HepG2 (cell line): ENCODE results near the gene ATRN. TPM values are rescaled to one million over a fixed set of nuclear protein-coding genes. Genes with fewer than 3 reads are reported as not detected.

ENCODE experiments used
- ATAC-seq: fragments of 200-7000 bp; cut with Tn5 transposase; 3 replicates; pipeline ENCODE4 v1.9.1; 2020; ENCODE audit warnings: mild to moderate bottlenecking, moderate library complexity
- BruUV-seq: library from RNA; stranded (reverse); fragments of 400-500 nt; replicated peaks from 2 replicates; lab custom pipeline; 2021; lab: Mats Ljungman, UMichigan
- CTCF ChIA-PET: fragments of 300-600 bp; formaldehyde crosslinking; extraction: SDS; loops from one replicate; lab custom pipeline; 2021; ENCODE audit warnings: low total read pairs, inconsistent platforms, low intra/inter-chr PET ratio; lab: Yijun Ruan, JAX
- POLR2A ChIA-PET: fragments of 350-600 bp; sonication (Branson Sonifier 250); formaldehyde crosslinking; loops from one replicate; lab custom pipeline; 2020; ENCODE audit warnings: antibody characterized with exemption, inconsistent platforms; lab: Yijun Ruan, JAX
- DNase-seq: peaks from one replicate; pipeline ENCODE4 v3.0.0-alpha.2; 2015; ENCODE audit warnings: low spot score
- FAIRE-seq: peaks from 3 replicates; lab custom pipeline; 2011; peaks lifted over from hg19 to GRCh38; lab: Jason Lieb, UNC
- H2AFZ ChIP-seq: one replicate; pipeline ENCODE4 v1.6.1; 2011; ENCODE audit warnings: low read length, inconsistent platforms
- H3K27ac ChIP-seq: fragments of 300-600 bp; 3 replicates; pipeline ENCODE4 v1.8.0; 2011; ENCODE audit warnings: mixed run types, mild to moderate bottlenecking, mixed read lengths, low read length, inconsistent platforms; ENCODE audit not compliant: insufficient read depth; ENCODE audit errors: extremely low read length
- H3K27me3 ChIP-seq, 2 experiments: fragments of 200-600 bp in 1 of 2; 2 replicates in 1 of 2; 3 replicates in 1 of 2; pipeline versions ENCODE4 v1.6.0 to v1.8.0; 2011; ENCODE audit warnings: low read length in 2 of 2, mild to moderate bottlenecking in 2 of 2, moderate library complexity in 2 of 2, inconsistent platforms in 1 of 2; ENCODE audit not compliant: insufficient read depth in 2 of 2, control insufficient read depth in 1 of 2
- H3K36me3 ChIP-seq, 2 experiments: fragments of 200-600 bp in 1 of 2; replicated peaks in 1 of 2; 2 replicates in 1 of 2; 3 replicates in 1 of 2; pipeline versions ENCODE4 v1.5.1 to v1.8.0; 2011; ENCODE audit warnings: low read length in 2 of 2, inconsistent platforms in 1 of 2; ENCODE audit not compliant: insufficient read depth in 2 of 2, control insufficient read depth in 1 of 2
- H3K4me1 ChIP-seq: 2 replicates; pipeline ENCODE4 v1.5.1; 2012; ENCODE audit warnings: low read length, inconsistent platforms; ENCODE audit not compliant: insufficient read depth
- H3K4me2 ChIP-seq: 2 replicates; pipeline ENCODE4 v1.6.0; 2011; ENCODE audit warnings: low read depth, low read length, inconsistent platforms
- H3K4me3 ChIP-seq, 3 experiments: fragments of 200-600 bp in 1 of 3; sonication (generic), shearing (Covaris generic) in 1 of 3; replicated peaks in 1 of 3; 2 replicates each; pipeline ENCODE4 v1.5.1; 2011 to 2016; ENCODE audit warnings: low read length in 3 of 3, inconsistent platforms in 2 of 3, low read depth in 2 of 3, mild to moderate bottlenecking in 2 of 3, control low read depth in 1 of 3, mixed read lengths in 1 of 3; ENCODE audit not compliant: insufficient read depth in 1 of 3
- H3K79me2 ChIP-seq: one replicate; pipeline ENCODE4 v1.6.1; 2011; ENCODE audit warnings: low read length, inconsistent platforms; ENCODE audit not compliant: insufficient read depth
- H3K9ac ChIP-seq: 2 replicates; pipeline ENCODE4 v1.6.0; 2011; ENCODE audit warnings: mild to moderate bottlenecking, low read depth, low read length, inconsistent platforms; ENCODE audit not compliant: insufficient read depth
- H3K9me3 ChIP-seq: 2 replicates; pipeline ENCODE4 v1.5.1; 2012; ENCODE audit warnings: mild to moderate bottlenecking, low read length
- H4K20me1 ChIP-seq: 2 replicates; pipeline ENCODE4 v1.6.0; 2011; ENCODE audit warnings: inconsistent platforms, mild to moderate bottlenecking, low read length, moderate library complexity; ENCODE audit not compliant: insufficient read depth
- ADNP ChIP-seq: sonication (generic); formaldehyde crosslinking; IDR thresholded peaks from 2 replicates; pipeline ENCODE4 v1.4.0; 2020; ENCODE audit warnings: missing genetic modification reagents
- HES4 ChIP-seq: sonication (generic); formaldehyde crosslinking; IDR thresholded peaks from 2 replicates; pipeline ENCODE4 v1.9.0; 2021; ENCODE audit warnings: mild to moderate bottlenecking, missing genetic modification reagents, borderline replicate concordance
- MAX ChIP-seq: IDR thresholded peaks from 2 replicates; pipeline ENCODE4 v1.6.1; 2012; ENCODE audit warnings: inconsistent platforms
- RFX3 ChIP-seq: IDR thresholded peaks from 2 replicates; pipeline ENCODE4 v1.6.1; 2016; ENCODE audit warnings: missing biosample characterization, missing genetic modification reagents
- SKI ChIP-seq: fragments of 450-650 bp; IDR thresholded peaks from one replicate; pipeline ENCODE4 v1.6.1; 2018; ENCODE audit warnings: mild to moderate bottlenecking; ENCODE audit not compliant: partially characterized antibody
- ZBTB4 ChIP-seq: sonication (generic); formaldehyde crosslinking; IDR thresholded peaks from 2 replicates; pipeline ENCODE4 v1.4.0; 2020; ENCODE audit warnings: missing genetic modification reagents, mild to moderate bottlenecking, borderline replicate concordance
- ZNF251 ChIP-seq: sonication (generic); formaldehyde crosslinking; IDR thresholded peaks from 2 replicates; pipeline ENCODE4 v1.9.0; 2021; ENCODE audit warnings: mild to moderate bottlenecking, missing genetic modification reagents
- ZNF503 ChIP-seq: sonication (generic); formaldehyde crosslinking; IDR thresholded peaks from 2 replicates; pipeline ENCODE4 v1.4.0; 2020; ENCODE audit warnings: missing genetic modification reagents
- ZSCAN12 ChIP-seq: sonication (generic); formaldehyde crosslinking; IDR thresholded peaks from 2 replicates; pipeline ENCODE4 v1.9.0; 2021; ENCODE audit warnings: mild to moderate bottlenecking, missing genetic modification reagents
- ZSCAN21 ChIP-seq: sonication (generic); formaldehyde crosslinking; IDR thresholded peaks from 2 replicates; pipeline ENCODE4 v1.8.0; 2022; ENCODE audit warnings: mild to moderate bottlenecking, missing genetic modification reagents, moderate library complexity, borderline replicate concordance
- WGBS: methylation state at CpG from one replicate; pipeline ENCODE4 v1.1.6; 2017; ENCODE audit warnings: low lambda C conversion rate; 5-methylcytosine and 5-hydroxymethylcytosine counted together
- in situ Hi-C: cut with HindIII; loops from 2 replicates; pipeline ENCODE4 v1.10.0; 2017; ENCODE audit warnings: low pct_unique_long_range_greater_than_20kb; ENCODE audit not compliant: extremely low pct_ligation_motif_present
- intact Hi-C: fragments of 100-400 bp; cut with micrococcal nuclease; formaldehyde crosslinking; loops from one replicate; pipeline ENCODE4 v1.10.0; 2022; ENCODE audit not compliant: unreplicated experiment
- polyA plus RNA-seq, 8 experiments: library from polyadenylated mRNA; depleted of rRNA in 3 of 8; stranded (reverse) in 7 of 8; unstranded in 1 of 8; fragments of >200 nt; fragmentation: Illumina TruSeq in 4 of 8; extraction: Trizol in 4 of 8; gene quantifications; 2 replicates each; pipeline versions ENCODE4 v1.2.1 to v1.2.3, GENCODE V29; 2011 to 2016; ENCODE audit warnings: low read depth in 4 of 8, missing spikeins in 1 of 8, mixed read lengths in 1 of 8; ENCODE audit not compliant: insufficient read depth in 1 of 8
- total RNA-seq, 5 experiments: library from RNA; depleted of rRNA; stranded (reverse); fragments of >200 nt; fragmentation: Illumina TruSeq; extraction: Trizol; gene quantifications; 2 replicates each; pipeline ENCODE4 v1.2.3, GENCODE V29; 2016; ENCODE audit warnings: low read depth in 1 of 5
- TF ChIP-seq, protein P1 (sequence below): IDR thresholded peaks from 2 replicates; pipeline ENCODE4 v1.6.1; 2018; ENCODE audit warnings: missing genetic modification reagents

Gene ATRN
- total and polyA plus RNA-seq, 2 of the 13 experiments (the other 11 are each of a cell fraction or from before 2014, with no cell fraction given): 44.2 to 81.1 TPM

DNA sequence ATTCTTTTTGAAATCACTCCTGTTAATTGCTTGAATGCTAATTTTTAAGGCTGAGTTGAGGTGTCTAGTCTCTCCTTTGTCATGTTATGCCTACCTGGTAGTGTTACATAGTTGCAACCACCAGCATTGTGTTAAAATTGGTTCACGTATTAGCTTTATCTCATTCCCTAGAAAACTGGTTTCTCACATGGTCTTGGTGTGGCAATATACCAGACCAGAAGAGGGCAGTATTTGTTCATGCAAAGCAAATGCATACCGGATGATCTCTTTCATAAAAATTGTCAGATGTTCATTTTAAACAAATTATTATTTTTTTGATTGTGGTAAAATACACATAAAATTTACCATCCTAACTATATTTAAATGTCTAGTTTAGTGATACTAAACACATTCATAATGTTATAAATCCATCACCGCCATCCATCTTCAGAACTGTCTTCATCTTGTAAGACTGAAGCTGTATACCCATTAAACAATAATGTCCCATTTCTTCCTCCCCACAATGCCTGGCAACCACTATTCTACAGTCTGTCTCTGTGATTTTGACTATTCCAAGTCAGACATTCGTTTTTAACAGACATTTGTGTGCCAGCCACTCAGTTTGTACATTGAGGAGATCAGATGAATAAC, 92.8 kb downstream of the ATRN start (continued):
- no peak for TF ChIP-seq ZNF503
- TF ChIP-seq HES4 (CRISPR knock-in tag): no peak
- TF ChIP-seq RFX3 (CRISPR knock-in tag): no peak
- no peak for TF ChIP-seq MAX
- TF ChIP-seq, protein P1, sequence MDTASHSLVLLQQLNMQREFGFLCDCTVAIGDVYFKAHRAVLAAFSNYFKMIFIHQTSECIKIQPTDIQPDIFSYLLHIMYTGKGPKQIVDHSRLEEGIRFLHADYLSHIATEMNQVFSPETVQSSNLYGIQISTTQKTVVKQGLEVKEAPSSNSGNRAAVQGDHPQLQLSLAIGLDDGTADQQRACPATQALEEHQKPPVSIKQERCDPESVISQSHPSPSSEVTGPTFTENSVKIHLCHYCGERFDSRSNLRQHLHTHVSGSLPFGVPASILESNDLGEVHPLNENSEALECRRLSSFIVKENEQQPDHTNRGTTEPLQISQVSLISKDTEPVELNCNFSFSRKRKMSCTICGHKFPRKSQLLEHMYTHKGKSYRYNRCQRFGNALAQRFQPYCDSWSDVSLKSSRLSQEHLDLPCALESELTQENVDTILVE (CRISPR knock-in tag): peak; percentile 41; the same call in 1 of the 2 replicates
- TF ChIP-seq, all 625 proteins: peak for 26

DNA sequence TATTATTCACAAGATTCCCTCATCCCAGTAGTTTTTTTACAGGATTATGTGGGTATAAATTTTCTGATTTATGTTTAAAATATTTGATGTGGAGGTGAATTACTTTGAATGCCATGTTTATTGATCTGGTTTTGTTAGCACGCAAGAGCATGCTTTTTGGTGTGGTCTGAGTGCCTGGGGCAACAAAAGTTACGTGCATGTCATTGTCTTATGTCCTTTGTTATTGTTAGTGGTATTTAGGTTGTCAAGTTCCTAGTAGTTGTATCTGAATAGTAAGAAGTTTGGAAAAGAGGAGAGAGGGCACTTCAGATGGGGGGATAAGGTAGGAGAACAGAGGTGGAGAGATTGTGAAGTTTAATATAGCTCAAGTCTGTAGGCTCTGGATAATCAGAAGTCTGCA, 95.0 kb downstream of the ATRN start:
- Histone ChIP-seq H3K27me3 (no peaks in the 10 kb centered on the region), H3K79me2 (no peaks in the 10 kb centered on the region), H4K20me1 (no peaks in the 10 kb centered on the region), H3K4me2 (no peak overlapping the region), H3K9ac (no peak overlapping the region), H2AFZ (no peak overlapping the region), H3K4me1 (no peaks in the 10 kb centered on the region), H3K9me3 (no peaks in the 10 kb centered on the region), H3K4me3 (no peak overlapping the region), H3K36me3 (peaks cover 15 to 49% of the 10 kb centered on the region in 2 experiments), H3K27ac (no peak overlapping the region)
- in situ Hi-C loops: no loop called here
- DNase-seq (no peak), ATAC-seq (no peak), FAIRE-seq (no peak)
- ChIA-PET POLR2A (no interaction called here), CTCF (no interaction called here)
- TF ChIP-seq SKI (no peak), ZBTB4 (CRISPR knock-in tag) (no peak), ADNP (CRISPR knock-in tag) (no peak), ZNF251 (CRISPR knock-in tag) (no peak), ZSCAN12 (CRISPR knock-in tag) (no peak), ZSCAN21 (CRISPR knock-in tag) (no peak)
- intact Hi-C loops: no loop called here
- no TSS peak for BruUV-seq
- 94% methylated on average over 2 of the region's 2 CpGs for WGBS
